GM12874 (cell line): ENCODE results near the gene ARMH2.

Experiments
- TF ChIP-seq, protein P1 (sequence below): IDR thresholded peaks from 2 replicates; pipeline ENCODE4 v1.5.1; 2011; ENCODE audit warnings: low read depth, mild to moderate bottlenecking, control low read depth, low read length, moderate library complexity; ENCODE audit not compliant: insufficient read depth

ARMH2 gene

DNA sequence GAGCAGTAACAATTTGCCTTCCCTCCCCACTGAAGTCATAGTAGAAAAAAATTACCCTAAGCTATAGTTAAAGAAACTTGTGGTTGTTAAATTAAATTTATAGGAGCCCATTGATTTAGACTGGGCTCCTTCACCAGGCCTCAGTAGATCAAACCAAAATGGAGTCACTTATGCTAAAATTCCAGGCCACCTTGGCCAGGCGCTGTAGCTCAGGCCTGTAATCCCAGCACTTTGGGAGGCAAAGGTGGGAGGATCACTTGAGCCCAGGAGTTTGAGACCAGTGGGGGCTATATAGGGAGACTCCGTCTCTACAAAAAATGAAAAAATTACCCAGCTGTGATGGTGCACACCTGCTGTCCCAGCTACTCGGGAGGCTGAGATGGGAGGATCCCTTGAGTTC is 39.0 kb downstream of the ARMH2 start:
- TF ChIP-seq, protein P1, sequence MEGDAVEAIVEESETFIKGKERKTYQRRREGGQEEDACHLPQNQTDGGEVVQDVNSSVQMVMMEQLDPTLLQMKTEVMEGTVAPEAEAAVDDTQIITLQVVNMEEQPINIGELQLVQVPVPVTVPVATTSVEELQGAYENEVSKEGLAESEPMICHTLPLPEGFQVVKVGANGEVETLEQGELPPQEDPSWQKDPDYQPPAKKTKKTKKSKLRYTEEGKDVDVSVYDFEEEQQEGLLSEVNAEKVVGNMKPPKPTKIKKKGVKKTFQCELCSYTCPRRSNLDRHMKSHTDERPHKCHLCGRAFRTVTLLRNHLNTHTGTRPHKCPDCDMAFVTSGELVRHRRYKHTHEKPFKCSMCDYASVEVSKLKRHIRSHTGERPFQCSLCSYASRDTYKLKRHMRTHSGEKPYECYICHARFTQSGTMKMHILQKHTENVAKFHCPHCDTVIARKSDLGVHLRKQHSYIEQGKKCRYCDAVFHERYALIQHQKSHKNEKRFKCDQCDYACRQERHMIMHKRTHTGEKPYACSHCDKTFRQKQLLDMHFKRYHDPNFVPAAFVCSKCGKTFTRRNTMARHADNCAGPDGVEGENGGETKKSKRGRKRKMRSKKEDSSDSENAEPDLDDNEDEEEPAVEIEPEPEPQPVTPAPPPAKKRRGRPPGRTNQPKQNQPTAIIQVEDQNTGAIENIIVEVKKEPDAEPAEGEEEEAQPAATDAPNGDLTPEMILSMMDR = no peak

DNA sequence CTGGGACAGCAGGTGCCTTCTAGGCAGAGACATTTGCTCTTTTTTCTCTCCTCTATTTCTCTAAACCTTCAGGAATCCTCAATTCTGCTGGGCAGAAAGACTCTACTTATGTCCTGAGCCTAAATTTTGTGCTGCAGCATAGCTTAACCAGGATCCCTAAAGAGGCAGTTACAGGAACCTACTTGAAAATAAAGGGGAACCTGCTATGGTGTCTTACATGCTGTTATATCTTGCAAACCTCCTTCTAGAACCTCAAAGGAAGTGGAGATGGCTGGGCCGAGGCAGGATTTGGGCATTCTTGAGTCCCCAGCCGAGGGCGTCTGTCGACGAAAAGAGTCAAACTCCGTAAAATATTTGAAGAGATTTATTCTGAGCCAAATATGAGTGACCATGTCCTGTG is 41.1 kb downstream of the ARMH2 start:
- TF ChIP-seq, protein P1 = no peak

DNA sequence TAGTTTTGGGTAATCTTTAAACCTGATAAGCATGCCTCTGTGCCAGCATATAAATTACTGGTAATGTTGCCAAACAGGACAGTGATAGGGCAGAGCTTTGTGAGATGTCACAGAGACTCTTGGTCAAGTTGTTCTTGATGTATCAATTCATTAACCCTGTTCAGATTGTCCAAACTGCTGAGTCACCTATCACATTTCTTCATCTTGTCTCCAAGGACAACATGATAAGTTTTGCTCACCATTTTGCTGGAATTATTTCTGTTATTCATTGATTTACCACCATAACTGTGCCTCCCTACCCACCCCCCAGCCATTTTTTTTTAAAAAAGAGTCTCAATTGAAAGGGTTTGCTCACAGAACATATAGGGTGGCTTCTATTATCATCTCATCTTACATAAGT is 43.4 kb downstream of the ARMH2 start:
- TF ChIP-seq, protein P1 = no peak

DNA sequence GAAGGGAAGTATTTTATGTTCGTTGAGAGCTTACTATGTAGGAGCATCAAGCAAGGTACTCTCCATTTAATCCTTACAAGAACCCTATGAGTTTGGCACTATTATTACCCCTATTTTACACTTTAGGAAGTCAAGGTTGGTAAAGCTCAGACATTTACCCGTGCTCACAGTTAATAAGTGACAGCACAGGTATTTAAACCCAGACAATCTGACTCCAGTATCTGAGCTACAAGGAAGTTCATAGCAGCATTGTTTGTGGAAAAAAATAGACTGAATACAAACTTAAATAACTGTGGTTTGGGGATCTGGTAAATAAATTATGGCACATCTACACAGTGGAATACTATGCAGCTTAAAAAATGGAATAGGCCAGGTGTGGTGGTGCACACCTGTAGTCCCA is 45.2 kb downstream of the ARMH2 start:
- TF ChIP-seq, protein P1 = no peak

DNA sequence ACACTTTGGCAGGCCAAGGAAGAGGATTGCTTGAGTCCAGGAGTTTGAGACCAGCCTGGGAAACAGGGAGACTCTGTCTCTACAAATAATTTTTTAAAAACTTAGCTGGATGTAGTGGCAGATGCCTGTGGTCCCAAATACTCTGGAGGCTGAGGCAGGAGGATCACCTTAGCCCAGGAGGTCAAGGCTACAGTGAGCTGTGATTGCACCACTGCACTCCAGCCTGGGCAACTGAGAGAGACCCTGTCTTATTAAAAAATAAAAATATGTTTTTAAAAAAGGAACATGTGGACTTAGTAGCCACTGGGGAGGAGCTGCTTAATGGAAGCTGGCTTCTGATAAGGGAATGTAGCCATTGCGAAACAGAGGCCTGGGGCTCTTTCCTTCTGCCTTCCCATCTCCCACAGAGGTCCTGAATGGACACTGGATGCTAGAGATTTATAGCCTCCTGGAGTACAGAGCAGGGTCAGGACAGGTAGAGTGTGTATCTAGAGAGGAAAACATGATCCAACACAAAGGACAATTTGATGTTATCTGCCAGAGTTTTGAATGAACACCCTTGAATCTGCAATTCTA is 45.7 kb downstream of the ARMH2 start:
- TF ChIP-seq, protein P1 = no peak

DNA sequence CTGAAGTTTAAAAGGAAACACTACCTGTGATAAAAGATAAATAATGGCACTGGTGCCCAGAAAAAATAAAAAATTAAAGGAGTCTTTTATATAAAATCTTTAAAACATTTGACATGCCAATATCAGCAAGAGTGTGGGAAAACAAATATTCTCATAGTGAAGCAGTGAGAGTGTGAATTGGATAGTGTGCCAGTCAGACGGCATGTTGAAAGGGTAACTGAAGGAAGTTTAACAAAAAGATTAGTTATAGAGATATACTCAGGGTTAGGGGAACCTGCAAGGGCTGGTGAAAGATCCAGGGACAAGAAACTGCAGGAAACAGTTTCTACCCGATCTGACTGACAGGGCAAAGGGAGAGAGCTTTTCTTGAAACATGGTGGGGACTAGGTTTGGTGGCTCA is 46.2 kb downstream of the ARMH2 start:
- TF ChIP-seq, protein P1 = no peak

DNA sequence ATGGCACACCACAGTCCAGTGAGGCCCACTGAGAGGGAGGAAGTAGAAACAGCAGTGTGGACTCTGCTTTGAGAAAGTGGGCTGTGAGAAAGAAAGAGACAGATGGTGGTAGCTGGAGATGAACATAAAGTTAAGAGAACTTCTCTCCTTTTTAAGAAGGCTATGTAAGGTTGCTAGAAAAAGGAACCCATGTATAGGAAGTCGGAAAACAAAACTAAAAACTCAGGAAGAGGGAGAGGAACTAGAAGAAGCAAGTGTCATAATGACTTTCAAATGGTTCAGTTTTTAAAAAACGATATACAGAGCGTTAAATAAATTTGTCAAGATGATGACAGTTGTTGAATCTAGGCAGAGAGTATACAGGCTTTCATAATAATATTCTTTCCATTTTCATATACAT is 49.4 kb downstream of the ARMH2 start:
- TF ChIP-seq, protein P1 = no peak
